Colonic mucosa (tissue), 4 donors: ENCODE measurements around the gene CAMSAP1. TPM values are rescaled to one million over a fixed set of nuclear protein-coding genes. Genes with fewer than 3 reads are reported as not detected.

Experiments used
- DNase-seq: peaks from one replicate; pipeline ENCODE4 v3.0.0-alpha.2; 2020
- H3K27ac ChIP-seq: fragments of 200-600 bp; one replicate; pipeline ENCODE4 v1.8.0; 2021
- H3K27me3 ChIP-seq: fragments of 200-600 bp; one replicate; pipeline ENCODE4 v1.8.0; 2021
- H3K36me3 ChIP-seq: fragments of 200-600 bp; one replicate; pipeline ENCODE4 v1.8.0; 2021
- H3K4me1 ChIP-seq: fragments of 200-600 bp; one replicate; pipeline ENCODE4 v1.8.0; 2021; ENCODE audit warnings: mild to moderate bottlenecking
- H3K4me3 ChIP-seq: fragments of 200-600 bp; one replicate; pipeline ENCODE4 v1.8.0; 2021
- H3K9ac ChIP-seq, 2 donors: one replicate each; pipeline ENCODE4 v1.7.0; 2013; ENCODE audit warnings: control low read depth in 2 of 2, low read depth in 2 of 2, low read length in 2 of 2
- H3K9me3 ChIP-seq: fragments of 200-600 bp; one replicate; pipeline ENCODE4 v1.8.0; 2021
- CTCF ChIP-seq: fragments of 200-600 bp; IDR thresholded peaks from one replicate; pipeline ENCODE4 v1.8.0; 2022; ENCODE audit warnings: antibody characterized with exemption, mild to moderate bottlenecking
- intact Hi-C: fragments of 100-400 bp; cut with DNase I; formaldehyde crosslinking; loops from one replicate; pipeline ENCODE4 v1.14.1; 2022
- total RNA-seq, 2 donors: library from RNA; stranded (reverse); fragmentation: NEBNext Ultra II Directional in 1 of 2; extraction: Animal tissue kit (Norgen Biotek cat#: 25700) in 1 of 2; gene quantifications; one replicate each; pipeline ENCODE4 v1.2.1, GENCODE V29; 2021
- donor health status: healthy.
- donor health status: DM: no; HTN: no; CAD: no.
- donor health status: DM: no; HTN: no; CAD: no.

The CAMSAP1 gene
- total RNA-seq, 2 donors from 2014 or later, result 14.0 to 14.4 TPM

GRCh38 chr9:135902655-135903357 is 4.5 kb downstream of the CAMSAP1 start:
- Histone ChIP-seq H3K9me3 (no peaks in the 10 kb centered on the region), H3K9ac (no peak overlapping the region), H3K4me3 (no peak overlapping the region), H3K4me1 (peaks cover 3% of the 10 kb centered on the region), H3K27me3 (no peaks in the 10 kb centered on the region), H3K36me3 (no peaks in the 10 kb centered on the region), H3K27ac (no peak overlapping the region)
- intact Hi-C loops, result no loop called here
- DNase-seq, result no peak
- no peak for TF ChIP-seq CTCF

- H3K4me3 ChIP-seq, result no peak overlapping the region
- intact Hi-C loops, result no loop called here
- no peaks in the 10 kb centered on the region for H3K9me3 ChIP-seq
- no peaks in the 10 kb centered on the region for H3K36me3 ChIP-seq
- H3K27me3 ChIP-seq, result no peaks in the 10 kb centered on the region
- H3K9ac ChIP-seq, result no peak overlapping the region
- TF ChIP-seq CTCF, result no peak
- no peak overlapping the region for H3K27ac ChIP-seq
- DNase-seq, result no peak
- peaks cover 3% of the 10 kb centered on the region for H3K4me1 ChIP-seq
Observed at GRCh38 chr9:135901826-135902225, 5.5 kb downstream of the CAMSAP1 start.

DNA sequence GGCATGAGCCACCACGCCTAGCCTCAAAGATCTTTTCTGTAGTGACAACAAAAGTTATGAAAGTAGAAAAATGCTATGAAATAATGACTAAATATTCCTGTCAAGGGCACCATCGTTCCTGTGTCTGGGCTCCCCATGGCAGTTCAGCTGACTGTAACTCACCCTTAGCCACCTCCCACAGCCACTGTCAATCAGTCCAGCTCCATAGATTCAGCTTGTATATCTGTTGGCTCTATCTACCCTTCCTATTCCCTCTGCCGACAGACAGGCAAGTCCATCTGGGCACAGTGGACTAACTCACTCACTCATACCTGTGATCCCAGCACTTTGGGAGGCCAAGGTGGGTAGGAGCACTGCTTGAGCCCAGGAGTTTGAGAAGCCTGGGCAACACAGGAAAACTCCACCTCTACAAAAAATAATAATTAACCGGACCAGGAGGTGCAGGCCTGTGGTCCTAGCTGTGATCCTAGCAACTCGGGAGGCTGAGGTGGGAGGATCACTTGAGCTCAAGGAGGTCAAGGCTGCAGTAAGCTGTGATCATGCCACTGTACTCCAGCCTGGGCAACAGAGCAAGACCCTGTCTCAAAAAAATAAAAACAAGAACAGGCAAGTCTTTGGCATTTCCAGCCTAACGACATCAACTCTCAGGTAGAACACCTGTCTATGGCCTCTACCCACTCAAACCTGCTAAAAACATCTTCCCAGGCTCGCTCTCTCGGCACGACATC is 6.2 kb downstream of the CAMSAP1 start:
- H3K4me1 ChIP-seq, result peaks cover 3% of the 10 kb centered on the region
- H3K9ac ChIP-seq, result no peak overlapping the region
- H3K27me3 ChIP-seq, result no peaks in the 10 kb centered on the region
- intact Hi-C loops, result no loop called here
- no peak for DNase-seq
- no peak overlapping the region for H3K27ac ChIP-seq
- H3K36me3 ChIP-seq, result no peaks in the 10 kb centered on the region
- no peaks in the 10 kb centered on the region for H3K9me3 ChIP-seq
- TF ChIP-seq CTCF, result no peak
- H3K4me3 ChIP-seq, result no peak overlapping the region

- no peak for DNase-seq
- Histone ChIP-seq H3K4me3 (no peak overlapping the region), H3K27me3 (no peaks in the 10 kb centered on the region), H3K27ac (no peak overlapping the region), H3K4me1 (no peaks in the 10 kb centered on the region), H3K9ac (no peak overlapping the region), H3K36me3 (no peaks in the 10 kb centered on the region), H3K9me3 (no peaks in the 10 kb centered on the region)
- TF ChIP-seq CTCF, result no peak
- intact Hi-C loops, result no loop called here
Observed at GRCh38 chr9:135898634-135899407, 8.5 kb downstream of the CAMSAP1 start.

DNA sequence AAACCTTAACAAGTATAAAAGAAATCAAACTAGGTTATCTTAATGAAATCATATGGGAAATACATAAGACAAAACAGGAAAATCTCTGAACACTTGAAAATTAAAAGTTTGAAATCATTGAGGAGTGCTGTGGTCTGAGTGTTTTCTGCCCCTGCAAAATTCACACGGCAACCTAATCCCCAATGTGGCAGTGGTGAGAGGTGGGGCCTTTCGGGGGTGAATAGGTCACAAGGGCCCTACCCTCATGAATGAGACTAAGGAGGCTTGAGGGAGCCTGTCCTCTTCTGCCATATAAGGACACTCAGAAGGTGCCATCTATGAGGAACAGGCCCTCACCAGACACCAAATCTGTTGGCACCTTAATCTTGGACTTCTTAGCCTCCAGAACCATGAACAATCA is 10.7 kb downstream of the CAMSAP1 start:
- H3K27ac ChIP-seq, result no peak overlapping the region
- no peak for TF ChIP-seq CTCF

More for the DNA sequence above, 10.7 kb downstream of the CAMSAP1 start:
- H3K9ac ChIP-seq, result no peak overlapping the region
- H3K9me3 ChIP-seq, result no peaks in the 10 kb centered on the region
- H3K4me1 ChIP-seq, result no peaks in the 10 kb centered on the region
- no peaks in the 10 kb centered on the region for H3K36me3 ChIP-seq
- no peaks in the 10 kb centered on the region for H3K27me3 ChIP-seq
- no peak for DNase-seq
- H3K4me3 ChIP-seq, result no peak overlapping the region
- intact Hi-C loops, result no loop called here
